Left lung (tissue), 10 donors: ENCODE measurements around the gene ST3GAL3. TPM values are rescaled to one million over a fixed set of nuclear protein-coding genes. Genes with fewer than 3 reads are reported as not detected.
A peak's percentile ranks its signal among the peaks of the same experiment; 100 is the strongest.

Source experiments
- ATAC-seq: fragments of 200-7000 bp; cut with Tn5 transposase; one replicate; pipeline ENCODE4 v1.9.1; 2020; ENCODE audit warnings: moderate library complexity
- DNase-seq, 4 donors: peaks; one replicate each; pipeline ENCODE4 v3.0.0-alpha.2; 2013 to 2020
- H3K27ac ChIP-seq, 2 donors: fragments of 200-600 bp; sonication (generic) in 1 of 2; one replicate each; pipeline versions ENCODE4 v1.5.0 to v1.8.0; 2020 to 2021
- H3K27me3 ChIP-seq, 2 donors: fragments of 200-600 bp; sonication (generic) in 1 of 2; one replicate each; pipeline versions ENCODE4 v1.5.0 to v1.8.0; 2020 to 2021
- H3K36me3 ChIP-seq, 2 donors: fragments of 200-600 bp; sonication (generic) in 1 of 2; one replicate each; pipeline versions ENCODE4 v1.5.0 to v1.8.0; 2020 to 2021
- H3K4me1 ChIP-seq, 2 donors: fragments of 200-600 bp; one replicate each; pipeline ENCODE4 v1.8.0; 2021
- H3K4me3 ChIP-seq, 2 donors: fragments of 200-600 bp; sonication (generic) in 1 of 2; one replicate each; pipeline versions ENCODE4 v1.5.0 to v1.8.0; 2020 to 2021; ENCODE audit warnings: mild to moderate bottlenecking in 1 of 2
- H3K9me3 ChIP-seq, 2 donors: fragments of 200-600 bp; sonication (generic) in 1 of 2; one replicate each; pipeline versions ENCODE4 v1.5.0 to v1.8.0; 2020 to 2021
- intact Hi-C, 2 donors: fragments of 100-400 bp; cut with DNase I; formaldehyde crosslinking; loops; one replicate each; pipeline versions ENCODE4 v1.11.2 to v1.14.2; 2022
- polyA plus RNA-seq, 6 donors: library from polyadenylated mRNA; unstranded; fragments of 120-200 nt; gene quantifications; one replicate each; pipeline ENCODE4 v1.2.1, GENCODE V29; 2013; ENCODE audit not compliant: insufficient read length in 6 of 6
- total RNA-seq, 2 donors: library from RNA; stranded (reverse); fragmentation: NEBNext Ultra II Directional; extraction: Animal tissue kit (Norgen Biotek cat#: 25700); gene quantifications; one replicate each; pipeline ENCODE4 v1.2.1, GENCODE V29; 2021
- TF ChIP-seq, protein P1 (sequence below), 2 donors: fragments of 200-600 bp; sonication (generic) in 1 of 2; IDR thresholded peaks; one replicate each; pipeline versions ENCODE4 v1.5.0 to v1.8.0; 2021; ENCODE audit warnings: antibody characterized with exemption in 2 of 2
- donor health status: DM: no; HTN: yes; CAD: no.
- donor health status: DM: no; HTN: no; CAD: no.

ST3GAL3 gene
- total and polyA plus RNA-seq, 8 donors = 18.9 to 42.4 (median 34.4) TPM

DNA sequence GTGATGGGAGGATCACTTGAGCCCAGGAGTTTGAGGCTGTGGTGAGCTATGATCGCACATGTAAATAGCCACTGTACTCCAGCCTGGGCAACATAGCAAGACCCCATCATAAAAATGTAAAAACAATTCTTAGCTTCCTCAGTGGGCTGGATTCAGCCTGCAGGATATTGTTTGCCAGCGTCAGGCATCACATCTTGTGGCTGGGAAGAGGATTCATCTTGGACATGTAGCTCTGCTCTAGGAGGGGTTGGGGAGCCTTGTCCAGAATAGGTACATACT is 19.3 kb upstream of the ST3GAL3 start:
- DNase-seq (no peak), ATAC-seq (no peak)
- Histone ChIP-seq H3K27me3 (no peaks in the 10 kb centered on the region), H3K4me1 (no peaks in the 10 kb centered on the region), H3K27ac (no peak overlapping the region), H3K4me3 (no peak overlapping the region), H3K9me3 (no peaks in the 10 kb centered on the region), H3K36me3 (peaks cover 11 to 100% of the 10 kb centered on the region in 2 donors)
- intact Hi-C loops = no loop called here
- TF ChIP-seq, protein P1, sequence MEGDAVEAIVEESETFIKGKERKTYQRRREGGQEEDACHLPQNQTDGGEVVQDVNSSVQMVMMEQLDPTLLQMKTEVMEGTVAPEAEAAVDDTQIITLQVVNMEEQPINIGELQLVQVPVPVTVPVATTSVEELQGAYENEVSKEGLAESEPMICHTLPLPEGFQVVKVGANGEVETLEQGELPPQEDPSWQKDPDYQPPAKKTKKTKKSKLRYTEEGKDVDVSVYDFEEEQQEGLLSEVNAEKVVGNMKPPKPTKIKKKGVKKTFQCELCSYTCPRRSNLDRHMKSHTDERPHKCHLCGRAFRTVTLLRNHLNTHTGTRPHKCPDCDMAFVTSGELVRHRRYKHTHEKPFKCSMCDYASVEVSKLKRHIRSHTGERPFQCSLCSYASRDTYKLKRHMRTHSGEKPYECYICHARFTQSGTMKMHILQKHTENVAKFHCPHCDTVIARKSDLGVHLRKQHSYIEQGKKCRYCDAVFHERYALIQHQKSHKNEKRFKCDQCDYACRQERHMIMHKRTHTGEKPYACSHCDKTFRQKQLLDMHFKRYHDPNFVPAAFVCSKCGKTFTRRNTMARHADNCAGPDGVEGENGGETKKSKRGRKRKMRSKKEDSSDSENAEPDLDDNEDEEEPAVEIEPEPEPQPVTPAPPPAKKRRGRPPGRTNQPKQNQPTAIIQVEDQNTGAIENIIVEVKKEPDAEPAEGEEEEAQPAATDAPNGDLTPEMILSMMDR (IDR thresholded peaks at IDR 0.05) = no peak

DNA sequence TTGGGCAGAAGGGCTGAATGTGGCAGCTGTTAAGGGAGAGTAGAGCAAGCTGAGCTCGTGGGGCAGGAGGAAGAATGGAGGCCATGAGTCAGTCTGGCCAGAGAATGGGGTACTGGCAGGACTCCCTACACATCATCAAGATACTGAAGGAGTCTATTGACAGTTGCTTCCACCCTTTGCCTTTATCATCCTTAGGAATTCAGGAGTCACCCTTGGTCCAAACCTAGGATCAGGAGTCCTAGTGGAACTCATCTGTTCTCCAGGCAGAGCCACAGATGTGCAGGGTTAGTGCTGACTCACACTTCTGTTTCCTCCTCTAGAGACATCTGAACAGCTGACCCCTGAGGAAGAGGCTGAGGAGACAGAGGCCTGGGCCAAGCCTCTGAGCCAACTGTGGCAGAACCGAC is 18.7 kb upstream of the ST3GAL3 start:
- intact Hi-C loops = no loop called here
- H3K27me3 ChIP-seq = no peaks in the 10 kb centered on the region
- H3K36me3 ChIP-seq = peaks cover 11 to 100% of the 10 kb centered on the region in 2 donors

DNA sequence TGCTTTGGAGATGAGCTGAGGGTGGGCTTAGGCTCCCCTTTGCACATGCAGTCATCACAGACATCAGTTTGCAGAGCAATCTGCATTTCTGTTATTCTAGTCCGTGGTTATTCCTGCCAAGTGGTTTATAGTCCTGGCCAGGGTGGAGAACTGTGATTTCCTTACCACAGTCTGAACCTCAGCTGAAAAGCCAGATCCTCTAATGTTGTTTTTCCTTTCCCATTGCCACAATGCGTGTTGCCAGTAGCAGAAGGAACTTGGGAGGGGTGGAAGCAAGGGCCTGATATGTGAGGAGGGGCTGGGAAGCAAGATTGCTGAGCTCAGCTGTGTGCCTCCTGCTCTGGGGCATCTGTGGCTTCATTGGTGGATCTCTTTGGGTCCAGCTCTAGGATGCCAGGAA is 18.0 kb upstream of the ST3GAL3 start:
- DNase-seq (no peak), ATAC-seq (no peak)
- Histone ChIP-seq H3K4me1 (no peaks in the 10 kb centered on the region), H3K36me3 (peaks cover 11 to 100% of the 10 kb centered on the region in 2 donors), H3K9me3 (no peaks in the 10 kb centered on the region), H3K27ac (no peak overlapping the region), H3K27me3 (no peaks in the 10 kb centered on the region), H3K4me3 (no peak overlapping the region)
- TF ChIP-seq, protein P1 (IDR thresholded peaks at IDR 0.05) = no peak
- intact Hi-C loops = no loop called here

More for the DNA sequence above, 18.7 kb upstream of the ST3GAL3 start:
- Histone ChIP-seq H3K4me1 (no peaks in the 10 kb centered on the region), H3K9me3 (no peaks in the 10 kb centered on the region), H3K27ac (no peak overlapping the region), H3K4me3 (no peak overlapping the region)
- TF ChIP-seq, protein P1 (IDR thresholded peaks at IDR 0.05) = no peak
- no peak for DNase-seq
- peak; percentile 48 for ATAC-seq

DNA sequence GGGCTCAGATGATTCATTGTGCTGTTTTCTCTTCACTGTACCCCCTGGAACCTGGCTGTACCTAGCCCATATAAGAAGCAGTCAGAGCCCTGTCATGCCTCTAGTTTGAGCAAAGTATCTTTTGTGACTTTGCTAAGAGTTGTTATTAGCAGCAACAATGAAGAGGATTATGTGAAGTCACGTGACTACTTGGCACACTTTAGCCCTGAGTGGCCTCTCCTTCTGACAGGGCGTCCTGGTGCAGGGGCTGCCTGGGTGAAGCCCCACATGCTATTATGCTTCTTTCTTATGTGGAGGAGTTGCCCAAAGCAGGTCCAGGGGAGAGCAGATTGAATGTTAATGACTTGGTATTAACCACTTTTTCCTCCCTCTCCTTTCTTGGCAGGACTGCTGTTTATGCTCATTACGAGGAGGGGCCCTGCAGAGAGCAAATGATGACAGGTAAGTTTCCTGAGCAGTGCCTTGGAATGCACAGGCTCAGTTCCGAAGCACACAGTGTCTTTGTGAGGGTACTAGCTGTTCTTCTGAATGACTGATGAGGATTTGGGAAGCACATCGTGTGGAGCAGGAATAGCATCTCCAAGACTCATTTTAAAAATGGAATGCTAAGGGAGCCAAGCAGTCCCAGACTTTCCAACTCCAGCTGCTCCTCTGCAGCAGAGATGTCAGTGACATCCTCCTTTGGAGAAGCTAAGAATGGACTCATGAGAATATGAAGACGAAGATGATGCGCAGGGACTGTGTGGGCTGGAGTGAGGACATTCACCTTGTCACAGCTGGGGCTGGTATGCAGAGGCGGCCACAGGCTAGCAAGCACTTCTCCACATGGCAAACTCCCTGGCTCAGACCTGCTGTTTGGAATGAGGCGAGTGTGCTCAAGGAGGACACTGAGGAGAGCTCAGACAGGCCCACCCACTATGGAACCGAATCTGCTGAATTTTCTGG is 15.2 kb upstream of the ST3GAL3 start:
- Histone ChIP-seq H3K9me3 (no peaks in the 10 kb centered on the region), H3K4me1 (no peaks in the 10 kb centered on the region), H3K36me3 (peaks cover 11 to 100% of the 10 kb centered on the region in 2 donors), H3K27me3 (no peaks in the 10 kb centered on the region), H3K4me3 (no peak overlapping the region), H3K27ac (no peak overlapping the region)
- ATAC-seq (no peak), DNase-seq (no peak)
- TF ChIP-seq, protein P1 (IDR thresholded peaks at IDR 0.05) = no peak
- intact Hi-C loops = no loop called here

DNA sequence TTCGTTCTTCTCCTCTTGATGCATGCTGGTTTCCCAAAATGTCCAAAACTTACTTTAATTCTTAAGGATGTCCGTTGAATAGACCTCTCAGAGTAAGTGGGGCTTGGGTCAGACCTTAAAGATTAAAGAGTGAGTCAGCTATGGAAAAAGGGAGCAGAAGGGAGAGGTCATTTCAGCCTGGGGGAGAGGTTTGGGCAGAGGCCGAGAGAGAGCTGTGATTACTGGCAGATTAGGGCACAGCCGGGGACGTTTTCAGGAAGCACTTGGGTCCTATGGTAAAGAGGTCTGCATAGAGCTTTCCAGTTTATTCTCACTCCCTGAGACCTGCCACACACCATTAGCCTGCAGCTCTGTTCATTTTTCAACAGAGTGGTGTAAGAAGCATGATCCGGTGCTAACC is 14.0 kb upstream of the ST3GAL3 start:
- intact Hi-C loops = no loop called here
- Histone ChIP-seq H3K9me3 (no peaks in the 10 kb centered on the region), H3K4me1 (no peaks in the 10 kb centered on the region), H3K36me3 (peaks cover 11 to 100% of the 10 kb centered on the region in 2 donors), H3K27ac (no peak overlapping the region), H3K4me3 (no peak overlapping the region), H3K27me3 (no peaks in the 10 kb centered on the region)
- no peak for DNase-seq
- no peak for ATAC-seq
- TF ChIP-seq, protein P1 (IDR thresholded peaks at IDR 0.05) = no peak
